Measurements from ENCODE around the gene KCNQ1OT1.
A peak's percentile ranks its signal among the peaks of the same experiment; 100 is the strongest.

Gene KCNQ1OT1

GRCh38 chr11:2709429-2709828, 9.6 kb upstream of the KCNQ1OT1 start:
- H3K4ac ChIP-seq (ENCODE audit: low read depth in 1 of 2, low read length in 2 of 2), result no peak overlapping the region

GRCh38 chr11:2708757-2709281, 9.0 kb upstream of the KCNQ1OT1 start:
- peaks cover 6% of the 10 kb centered on the region for H3K9me3 ChIP-seq (ENCODE audit: control insufficient read depth, low read length)
- no peak overlapping the region for H2BK5ac ChIP-seq (ENCODE audit: low read depth, low read length, poor library complexity, severe bottlenecking)
- H3K4me2 ChIP-seq (ENCODE audit: low read length, poor library complexity, severe bottlenecking), result no peak overlapping the region
- 42% methylated on average over 14 of the region's 14 CpGs for WGBS
- no peak overlapping the region for H2AFZ ChIP-seq (ENCODE audit: low read depth, low read length)
- H2BK15ac ChIP-seq (ENCODE audit: low read depth, poor library complexity, severe bottlenecking), result no peak overlapping the region
- no peak overlapping the region for H3K14ac ChIP-seq (ENCODE audit: low read length in 2 of 2)
- no peaks in the 10 kb centered on the region for H3K36me3 ChIP-seq (ENCODE audit: control insufficient read depth in 1 of 2, insufficient read depth in 2 of 2, low read depth in 1 of 2, low read length in 2 of 2)
- no peak overlapping the region for H3K27ac ChIP-seq (ENCODE audit: low read length, poor library complexity, severe bottlenecking)
- H2AK5ac ChIP-seq (ENCODE audit: low read length, severe bottlenecking), result no peak overlapping the region
- no peak overlapping the region for H2BK12ac ChIP-seq (ENCODE audit: low read length in 2 of 2)
- H3K4me3 ChIP-seq (ENCODE audit: insufficient read depth in 1 of 2, low read depth in 1 of 2, low read length in 2 of 2), result peak overlapping the region in 1 of 2 experiments; percentile 62
- peak overlapping the region in 1 of 2 experiments; percentile 25 for H3K18ac ChIP-seq (ENCODE audit: low read depth in 1 of 2, low read length in 2 of 2)
- peaks cover 6 to 38% of the 10 kb centered on the region in 2 experiments for H3K27me3 ChIP-seq (ENCODE audit: control insufficient read depth in 1 of 2, insufficient read depth in 1 of 2, low read length in 2 of 2)
- DNase-seq, result peak; percentile 70
- peaks cover 3% of the 10 kb centered on the region for H3K4me1 ChIP-seq (ENCODE audit: control insufficient read depth, insufficient read depth, low read depth, low read length)
- H3K79me1 ChIP-seq (replicated peaks; ENCODE audit: low read length, poor library complexity, severe bottlenecking), result no peaks in the 10 kb centered on the region
- no peak overlapping the region for H4K91ac ChIP-seq (ENCODE audit: low read length)
- H3K23ac ChIP-seq (ENCODE audit: low read length in 2 of 2), result no peak overlapping the region
- H2BK120ac ChIP-seq (ENCODE audit: low read depth, low read length), result no peak overlapping the region
- H3K9ac ChIP-seq (ENCODE audit: low read length), result peak overlapping the region; percentile 68
- H4K8ac ChIP-seq (ENCODE audit: low read length), result no peak overlapping the region
- H3K4ac ChIP-seq (ENCODE audit: low read depth in 1 of 2, low read length in 2 of 2), result no peak overlapping the region

More at GRCh38 chr11:2709429-2709828, 9.6 kb upstream of the KCNQ1OT1 start:
- Histone ChIP-seq H3K23ac (ENCODE audit: low read length in 2 of 2) (no peak overlapping the region), H2BK12ac (ENCODE audit: low read length in 2 of 2) (no peak overlapping the region), H3K9ac (ENCODE audit: low read length) (no peak overlapping the region), H2AK5ac (ENCODE audit: low read length, severe bottlenecking) (no peak overlapping the region), H4K8ac (ENCODE audit: low read length) (no peak overlapping the region), H3K4me2 (ENCODE audit: low read length, poor library complexity, severe bottlenecking) (no peak overlapping the region), H3K14ac (ENCODE audit: low read length in 2 of 2) (no peak overlapping the region), H2BK5ac (ENCODE audit: low read depth, low read length, poor library complexity, severe bottlenecking) (no peak overlapping the region), H2BK120ac (ENCODE audit: low read depth, low read length) (no peak overlapping the region), H3K27ac (ENCODE audit: low read length, poor library complexity, severe bottlenecking) (no peak overlapping the region), H3K79me1 (replicated peaks; ENCODE audit: low read length, poor library complexity, severe bottlenecking) (no peaks in the 10 kb centered on the region), H3K4me1 (ENCODE audit: control insufficient read depth, insufficient read depth, low read depth, low read length) (no peaks in the 10 kb centered on the region), H3K18ac (ENCODE audit: low read depth in 1 of 2, low read length in 2 of 2) (no peak overlapping the region), H2AFZ (ENCODE audit: low read depth, low read length) (no peak overlapping the region), H3K4me3 (ENCODE audit: insufficient read depth in 1 of 2, low read depth in 1 of 2, low read length in 2 of 2) (peak overlapping the region in 1 of 2 experiments; percentile 52), H2BK15ac (ENCODE audit: low read depth, poor library complexity, severe bottlenecking) (no peak overlapping the region), H3K36me3 (ENCODE audit: control insufficient read depth in 1 of 2, insufficient read depth in 2 of 2, low read depth in 1 of 2, low read length in 2 of 2) (no peaks in the 10 kb centered on the region), H3K27me3 (ENCODE audit: control insufficient read depth in 1 of 2, insufficient read depth in 1 of 2, low read length in 2 of 2) (peaks cover 10 to 35% of the 10 kb centered on the region in 2 experiments), H4K91ac (ENCODE audit: low read length) (no peak overlapping the region), H3K9me3 (ENCODE audit: control insufficient read depth, low read length) (peaks cover 6% of the 10 kb centered on the region)
- peak; percentile 77 for DNase-seq
- 22% methylated on average over 7 of the region's 8 CpGs for WGBS

GRCh38 chr11:2708151-2708581, 8.4 kb upstream of the KCNQ1OT1 start:
- Histone ChIP-seq H3K9ac (ENCODE audit: low read length) (peak overlapping the region; percentile 68), H2BK120ac (ENCODE audit: low read depth, low read length) (peak overlapping the region; percentile 21), H3K18ac (ENCODE audit: low read depth in 1 of 2, low read length in 2 of 2) (no peak overlapping the region), H3K4me1 (ENCODE audit: control insufficient read depth, insufficient read depth, low read depth, low read length) (peaks cover 8% of the 10 kb centered on the region), H4K8ac (ENCODE audit: low read length) (no peak overlapping the region), H3K4me2 (ENCODE audit: low read length, poor library complexity, severe bottlenecking) (no peak overlapping the region), H3K36me3 (ENCODE audit: control insufficient read depth in 1 of 2, insufficient read depth in 2 of 2, low read depth in 1 of 2, low read length in 2 of 2) (no peaks in the 10 kb centered on the region), H2BK15ac (ENCODE audit: low read depth, poor library complexity, severe bottlenecking) (no peak overlapping the region), H3K27me3 (ENCODE audit: control insufficient read depth in 1 of 2, insufficient read depth in 1 of 2, low read length in 2 of 2) (peaks cover 6 to 37% of the 10 kb centered on the region in 2 experiments), H2AK5ac (ENCODE audit: low read length, severe bottlenecking) (no peak overlapping the region), H3K4ac (ENCODE audit: low read depth in 1 of 2, low read length in 2 of 2) (peak overlapping the region in 1 of 2 experiments; percentile 13), H2AFZ (ENCODE audit: low read depth, low read length) (no peak overlapping the region), H3K79me1 (replicated peaks; ENCODE audit: low read length, poor library complexity, severe bottlenecking) (no peaks in the 10 kb centered on the region), H3K23ac (ENCODE audit: low read length in 2 of 2) (no peak overlapping the region), H3K27ac (ENCODE audit: low read length, poor library complexity, severe bottlenecking) (no peak overlapping the region), H2BK12ac (ENCODE audit: low read length in 2 of 2) (no peak overlapping the region), H3K14ac (ENCODE audit: low read length in 2 of 2) (no peak overlapping the region), H3K9me3 (ENCODE audit: control insufficient read depth, low read length) (peaks cover 6% of the 10 kb centered on the region), H3K4me3 (ENCODE audit: insufficient read depth in 1 of 2, low read depth in 1 of 2, low read length in 2 of 2) (peak overlapping the region in 1 of 2 experiments; percentile 62), H4K91ac (ENCODE audit: low read length) (peak overlapping the region; percentile 43), H2BK5ac (ENCODE audit: low read depth, low read length, poor library complexity, severe bottlenecking) (no peak overlapping the region)
- WGBS, result 86% methylated on average over 11 of the region's 11 CpGs
- DNase-seq, result no peak

- Histone ChIP-seq H3K27ac (ENCODE audit: low read length, poor library complexity, severe bottlenecking) (no peak overlapping the region), H3K79me1 (replicated peaks; ENCODE audit: low read length, poor library complexity, severe bottlenecking) (no peaks in the 10 kb centered on the region), H3K14ac (ENCODE audit: low read length in 2 of 2) (no peak overlapping the region), H2BK120ac (ENCODE audit: low read depth, low read length) (peak overlapping the region; percentile 21), H4K91ac (ENCODE audit: low read length) (peak overlapping the region; percentile 6), H3K18ac (ENCODE audit: low read depth in 1 of 2, low read length in 2 of 2) (peak overlapping the region in 1 of 2 experiments; percentile 1), H2BK5ac (ENCODE audit: low read depth, low read length, poor library complexity, severe bottlenecking) (no peak overlapping the region), H2AK5ac (ENCODE audit: low read length, severe bottlenecking) (no peak overlapping the region), H3K27me3 (ENCODE audit: control insufficient read depth in 1 of 2, insufficient read depth in 1 of 2, low read length in 2 of 2) (peaks cover 3 to 38% of the 10 kb centered on the region in 2 experiments), H3K4me1 (ENCODE audit: control insufficient read depth, insufficient read depth, low read depth, low read length) (peaks cover 12% of the 10 kb centered on the region), H3K9me3 (ENCODE audit: control insufficient read depth, low read length) (peaks cover 6% of the 10 kb centered on the region), H2BK15ac (ENCODE audit: low read depth, poor library complexity, severe bottlenecking) (no peak overlapping the region), H4K8ac (ENCODE audit: low read length) (no peak overlapping the region), H3K9ac (ENCODE audit: low read length) (no peak overlapping the region), H2BK12ac (ENCODE audit: low read length in 2 of 2) (peak overlapping the region in 1 of 2 experiments; percentile 33), H3K36me3 (ENCODE audit: control insufficient read depth in 1 of 2, insufficient read depth in 2 of 2, low read depth in 1 of 2, low read length in 2 of 2) (peaks cover 0 to 2% of the 10 kb centered on the region in 2 experiments), H2AFZ (ENCODE audit: low read depth, low read length) (no peak overlapping the region), H3K4ac (ENCODE audit: low read depth in 1 of 2, low read length in 2 of 2) (peak overlapping the region in 1 of 2 experiments; percentile 5), H3K4me3 (ENCODE audit: insufficient read depth in 1 of 2, low read depth in 1 of 2, low read length in 2 of 2) (no peak overlapping the region), H3K4me2 (ENCODE audit: low read length, poor library complexity, severe bottlenecking) (no peak overlapping the region), H3K23ac (ENCODE audit: low read length in 2 of 2) (no peak overlapping the region)
- WGBS, result 94% methylated on average over 7 of the region's 7 CpGs
- DNase-seq, result no peak
These were observed 7.9 kb upstream of the KCNQ1OT1 start for GRCh38 chr11:2707736-2708135.

Measured in mesenchymal stem cell (in vitro differentiated cells and primary cell).